Keratinocyte (primary cell): Measurements from ENCODE around the gene SNTG2. TPM values are rescaled to one million over a fixed set of nuclear protein-coding genes. Genes with fewer than 3 reads are reported as not detected.

Source experiments
- DNase-seq: peaks from one replicate; pipeline ENCODE4 v3.0.0-alpha.2; 2011; ENCODE audit warnings: low read depth, missing footprints, low spot score
- FAIRE-seq: peaks from 2 replicates; lab custom pipeline; 2011; peaks lifted over from hg19 to GRCh38; lab: Jason Lieb, UNC
- H2AFZ ChIP-seq: 2 replicates; pipeline ENCODE4 v1.6.0; 2012; ENCODE audit warnings: low read length, control low read depth, inconsistent platforms; ENCODE audit not compliant: control insufficient read depth
- H3K27ac ChIP-seq: 2 replicates; pipeline ENCODE4 v1.5.1; 2011; ENCODE audit warnings: low read length; ENCODE audit not compliant: control insufficient read depth, insufficient read depth
- H3K27me3 ChIP-seq: 3 replicates; pipeline ENCODE4 v1.6.0; 2011; ENCODE audit warnings: low read length; ENCODE audit not compliant: control insufficient read depth, insufficient read depth; ENCODE audit errors: extremely low read depth
- H3K36me3 ChIP-seq, 2 experiments: 2 replicates in 1 of 2; 3 replicates in 1 of 2; pipeline ENCODE4 v1.5.1; 2011; ENCODE audit warnings: low read length in 2 of 2, mild to moderate bottlenecking in 1 of 2; ENCODE audit not compliant: control insufficient read depth in 2 of 2, insufficient read depth in 2 of 2; ENCODE audit errors: extremely low read depth in 1 of 2
- H3K4me1 ChIP-seq: 3 replicates; pipeline ENCODE4 v1.5.1; 2011; ENCODE audit warnings: low read length; ENCODE audit not compliant: control insufficient read depth, insufficient read depth; ENCODE audit errors: extremely low read depth
- H3K4me2 ChIP-seq: 3 replicates; pipeline ENCODE4 v1.6.0; 2011; ENCODE audit warnings: low read depth, low read length; ENCODE audit not compliant: control insufficient read depth, insufficient read depth; ENCODE audit errors: extremely low read depth
- H3K4me3 ChIP-seq, 3 experiments: fragments of 200-600 bp in 1 of 3; sonication (generic) in 1 of 3; 2 replicates in 2 of 3; 3 replicates in 1 of 3; pipeline ENCODE4 v1.5.1; 2011 to 2016; ENCODE audit warnings: low read length in 3 of 3, mild to moderate bottlenecking in 3 of 3, control low read depth in 2 of 3, inconsistent platforms in 1 of 3, low read depth in 1 of 3, mixed read lengths in 1 of 3, mixed run types in 1 of 3, moderate library complexity in 1 of 3; ENCODE audit not compliant: control insufficient read depth in 2 of 3, insufficient read depth in 2 of 3; ENCODE audit errors: extremely low read depth in 1 of 3
- H3K79me2 ChIP-seq: 2 replicates; pipeline ENCODE4 v1.6.0; 2012; ENCODE audit warnings: low read length; ENCODE audit not compliant: control insufficient read depth, insufficient read depth
- H3K9ac ChIP-seq: 3 replicates; pipeline ENCODE4 v1.6.0; 2011; ENCODE audit warnings: low read length; ENCODE audit not compliant: control insufficient read depth, insufficient read depth; ENCODE audit errors: extremely low read depth
- H3K9me1 ChIP-seq: 3 replicates; pipeline ENCODE4 v1.6.0; 2011; ENCODE audit warnings: low read length; ENCODE audit not compliant: control insufficient read depth, insufficient read depth; ENCODE audit errors: extremely low read depth
- H3K9me3 ChIP-seq: 2 replicates; pipeline ENCODE4 v1.5.1; 2012; ENCODE audit warnings: low read depth, low read length; ENCODE audit not compliant: control insufficient read depth
- H4K20me1 ChIP-seq: 3 replicates; pipeline ENCODE4 v1.6.0; 2011; ENCODE audit warnings: low read length; ENCODE audit not compliant: control insufficient read depth, insufficient read depth; ENCODE audit errors: extremely low read depth
- CTCF ChIP-seq, 3 experiments: IDR thresholded peaks in 1 of 3; conservative IDR thresholded peaks in 1 of 3; optimal IDR thresholded peaks in 1 of 3; 2 replicates in 2 of 3; 3 replicates in 1 of 3; pipeline versions ENCODE3 to v1.5.1; 2011; ENCODE audit warnings: low read length in 3 of 3, mild to moderate bottlenecking in 3 of 3, moderate library complexity in 2 of 3, control low read depth in 1 of 3, inconsistent platforms in 1 of 3; ENCODE audit not compliant: insufficient read depth in 2 of 3; ENCODE audit errors: extremely low read depth in 1 of 3
- EZH2 ChIP-seq: IDR thresholded peaks from one replicate; pipeline ENCODE4 v1.6.1; 2012; ENCODE audit warnings: inconsistent platforms, mild to moderate bottlenecking, low read length, moderate library complexity
- dilution Hi-C: fragments of 300-500 bp; cut with MboI; formaldehyde crosslinking; loops from one replicate; pipeline ENCODE4 v1.7.0; 2020; ENCODE audit warnings: low sequenced_read_pairs; ENCODE audit not compliant: extremely low pct_ligation_motif_present
- polyA plus RNA-seq, 5 experiments: library from polyadenylated mRNA; depleted of rRNA in 3 of 5; stranded (reverse) in 3 of 5; stranded (forward) in 1 of 5; unstranded in 1 of 5; fragments of >200 nt; gene quantifications; 1 replicate in 1 of 5; 2 replicates in 3 of 5; 3 replicates in 1 of 5; pipeline versions ENCODE4 v1.2.1 to v1.2.3, GENCODE V29; 2011 to 2012; ENCODE audit warnings: missing spikeins in 2 of 5, low read depth in 1 of 5, low replicate concordance in 1 of 5

The SNTG2 gene
- polyA plus RNA-seq, 1 donor (not counting 4 experiments of a cell fraction or from before 2014, with no cell fraction given): not detected

GRCh38 chr2:1340141-1340512 lies 389.5 kb downstream of the SNTG2 start:
- no peaks in the 10 kb centered on the region for H3K79me2 ChIP-seq
- FAIRE-seq: no peak
- H3K9me1 ChIP-seq: no peaks in the 10 kb centered on the region
- dilution Hi-C loops: no loop called here
- no peaks in the 10 kb centered on the region for H3K27me3 ChIP-seq
- no peaks in the 10 kb centered on the region for H3K36me3 ChIP-seq
- DNase-seq: no peak
- no peak overlapping the region for H3K27ac ChIP-seq
- no peak overlapping the region for H3K4me2 ChIP-seq
- no peak overlapping the region for H2AFZ ChIP-seq
- TF ChIP-seq CTCF (optimal IDR thresholded peaks at IDR 0.05 in 1 of 3, IDR thresholded peaks at IDR 0.05 in 1 of 3, conservative IDR thresholded peaks at IDR 0.05 in 1 of 3; ENCODE audit: extremely low read depth in 1 of 3, insufficient read depth in 2 of 3, low read length in 3 of 3): no peak
- no peak for TF ChIP-seq EZH2
- no peak overlapping the region for H3K4me3 ChIP-seq
- H4K20me1 ChIP-seq: no peaks in the 10 kb centered on the region
- no peaks in the 10 kb centered on the region for H3K9me3 ChIP-seq
- H3K9ac ChIP-seq: no peak overlapping the region
- no peaks in the 10 kb centered on the region for H3K4me1 ChIP-seq

GRCh38 chr2:1341404-1342120 lies 390.9 kb downstream of the SNTG2 start:
- Histone ChIP-seq H3K4me2 (no peak overlapping the region), H3K9me3 (no peaks in the 10 kb centered on the region), H3K27ac (no peak overlapping the region), H3K36me3 (no peaks in the 10 kb centered on the region), H2AFZ (no peak overlapping the region), H3K9ac (no peak overlapping the region), H3K4me1 (no peaks in the 10 kb centered on the region), H4K20me1 (no peaks in the 10 kb centered on the region), H3K4me3 (no peak overlapping the region), H3K9me1 (no peaks in the 10 kb centered on the region), H3K79me2 (no peaks in the 10 kb centered on the region), H3K27me3 (no peaks in the 10 kb centered on the region)
- DNase-seq (no peak), FAIRE-seq (no peak)
- dilution Hi-C loops: no loop called here
- no peak for TF ChIP-seq EZH2

GRCh38 chr2:1348789-1349188 lies 398.1 kb downstream of the SNTG2 start:
- no peak for FAIRE-seq

More at GRCh38 chr2:1348789-1349188, 398.1 kb downstream of the SNTG2 start:
- DNase-seq: no peak
- Histone ChIP-seq H3K9me3 (peaks cover 3% of the 10 kb centered on the region), H3K4me3 (no peak overlapping the region), H3K36me3 (no peaks in the 10 kb centered on the region), H3K9ac (no peak overlapping the region), H3K27me3 (no peaks in the 10 kb centered on the region), H3K4me2 (no peak overlapping the region), H3K79me2 (no peaks in the 10 kb centered on the region), H3K9me1 (no peaks in the 10 kb centered on the region), H2AFZ (no peak overlapping the region), H3K4me1 (no peaks in the 10 kb centered on the region), H4K20me1 (no peaks in the 10 kb centered on the region), H3K27ac (no peak overlapping the region)
- dilution Hi-C loops: no loop called here
- TF ChIP-seq EZH2: no peak
- TF ChIP-seq CTCF (optimal IDR thresholded peaks at IDR 0.05 in 1 of 3, IDR thresholded peaks at IDR 0.05 in 1 of 3, conservative IDR thresholded peaks at IDR 0.05 in 1 of 3; ENCODE audit: extremely low read depth in 1 of 3, insufficient read depth in 2 of 3, low read length in 3 of 3): no peak
